GM21423 (cell line): ENCODE measurements around the gene YIPF3.
"Not testable (repeated sequence)": the region's sequence is repeated elsewhere in the genome, so short reads cannot be mapped to it uniquely, and the experiment has no call there.

Experiments used
- ATAC-seq: cut with Tn5 transposase; IDR thresholded peaks from one replicate; pipeline ENCODE4 v1.9.1; 2021; ENCODE audit warnings: mild to moderate bottlenecking, moderate library complexity; ENCODE audit not compliant: unreplicated experiment

Gene YIPF3

DNA sequence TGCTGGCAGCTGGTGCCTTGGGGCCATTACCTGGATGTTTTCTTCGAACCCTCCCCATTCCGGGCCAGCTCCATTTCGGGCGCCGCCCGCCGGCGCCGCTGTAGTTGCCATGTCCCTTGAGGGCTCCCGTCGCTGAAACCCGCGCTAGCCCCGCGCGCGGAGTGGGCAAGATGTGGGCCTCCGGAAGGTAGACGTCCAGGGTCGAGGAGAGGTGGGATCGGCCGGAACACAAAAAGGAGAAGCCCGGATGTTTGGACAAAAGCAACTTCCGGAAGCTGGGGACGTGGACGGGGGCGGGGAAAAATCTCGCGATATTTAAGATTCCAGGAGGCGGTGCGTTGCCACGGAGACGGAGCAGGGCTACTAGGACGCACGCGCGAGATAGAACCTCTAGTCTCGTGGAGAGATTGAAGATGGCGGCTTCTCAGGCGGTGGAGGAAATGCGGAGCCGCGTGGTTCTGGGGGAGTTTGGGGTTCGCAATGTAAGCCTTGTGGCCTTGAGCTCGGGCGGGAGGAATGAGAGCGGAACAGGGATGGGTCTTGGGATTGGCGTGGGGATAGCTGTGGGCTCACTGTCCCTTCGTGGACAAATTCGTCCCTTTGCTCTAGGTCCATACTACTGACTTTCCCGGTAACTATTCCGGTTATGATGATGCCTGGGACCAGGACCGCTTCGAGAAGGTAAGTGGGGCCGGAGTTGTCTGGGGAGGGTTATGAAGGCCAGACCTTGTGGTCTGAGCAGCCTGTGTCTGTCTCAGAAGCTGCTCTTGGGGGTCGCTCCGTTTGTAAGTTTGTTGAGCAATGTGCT lies at the start of gene YIPF3, which contains the start of gene POLR1C:
Gene YIPF3, minus strand, starts transcription at position 230 of the 808 bp plus-strand sequence. Its CDS starts 119 bp downstream, at position 111.
Gene POLR1C, plus strand, starts transcription at position 393 of the 808 bp plus-strand sequence. Its CDS starts 21 bp downstream, at position 414.
- peak; percentile 80 for ATAC-seq

DNA sequence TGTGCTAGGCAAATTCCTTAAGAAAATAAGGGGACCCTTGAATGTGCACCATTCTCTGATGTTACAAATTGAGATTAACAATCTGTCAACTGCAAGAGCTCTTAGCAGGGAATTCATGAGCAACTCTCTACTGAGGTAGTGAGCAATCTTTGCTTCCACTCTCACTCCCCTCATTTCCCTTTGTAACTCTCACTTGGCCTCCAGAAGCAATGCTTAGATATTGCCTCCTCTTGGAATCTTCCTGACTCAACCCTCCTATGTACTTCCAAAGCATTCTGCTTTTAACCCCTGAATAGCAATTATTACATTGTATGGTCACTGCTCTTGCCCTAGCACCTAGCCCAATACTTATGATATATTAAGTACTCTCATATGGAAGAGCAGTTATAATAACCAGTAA lies 42.6 kb upstream of the YIPF3 start:
- ATAC-seq = no peak

- not testable (repeated sequence) for ATAC-seq
These were observed 40.9 kb upstream of the YIPF3 start for GRCh38 chr6:43557620-43558019.

DNA sequence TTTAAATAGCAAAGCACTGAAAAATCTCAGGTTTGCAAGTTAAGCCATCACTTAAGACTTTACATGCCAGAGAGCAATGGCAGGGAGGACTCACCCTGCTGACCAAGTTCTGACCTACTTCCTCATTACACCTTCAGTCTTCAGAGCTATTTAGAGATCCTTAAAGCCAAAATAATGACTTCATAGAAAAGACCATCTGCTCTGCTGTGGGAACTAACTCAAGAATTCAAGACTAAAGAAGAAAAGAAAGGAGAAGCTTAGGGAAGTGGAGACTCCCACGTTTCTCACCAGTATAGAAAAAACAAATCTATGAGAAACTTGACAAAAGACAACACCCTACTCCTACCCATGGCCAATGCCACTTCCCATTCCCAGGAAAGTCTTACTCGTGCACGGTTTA lies 30.5 kb upstream of the YIPF3 start:
- no peak for ATAC-seq

GRCh38 chr6:43544461-43544860 lies 27.7 kb upstream of the YIPF3 start:
- ATAC-seq = no peak

DNA sequence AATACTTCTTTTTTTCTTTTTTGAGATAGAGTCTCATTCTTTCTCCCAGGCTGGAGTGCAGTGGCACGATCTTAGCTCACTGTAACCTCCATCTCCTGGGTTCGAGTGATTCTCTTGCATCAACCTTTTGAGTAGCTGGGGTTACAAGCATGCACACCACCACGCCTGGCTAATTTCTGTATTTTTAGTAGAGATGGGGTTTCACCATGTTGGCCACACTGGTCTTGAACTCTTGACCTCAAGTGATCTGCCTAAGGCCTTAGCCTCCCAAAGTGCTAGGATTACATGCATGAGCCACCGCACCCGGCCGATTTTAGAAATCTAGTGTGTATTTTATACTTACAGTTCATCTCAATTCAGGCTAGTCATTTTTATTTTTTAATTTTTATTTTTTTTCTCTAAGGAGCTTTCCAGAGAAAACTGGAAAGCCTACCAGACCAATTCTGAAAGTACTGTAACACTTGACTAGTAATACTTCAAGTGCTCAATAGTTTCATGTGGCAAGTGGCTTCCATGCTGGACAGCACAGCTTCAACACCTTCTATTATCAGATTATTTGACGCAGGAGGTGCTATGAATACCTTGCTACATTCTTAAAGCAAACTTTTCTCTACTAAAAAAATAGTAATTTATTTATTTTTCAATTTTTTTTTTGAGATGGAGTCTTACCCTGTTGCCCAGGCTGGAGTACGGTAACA lies 25.2 kb upstream of the YIPF3 start:
- ATAC-seq = no peak

DNA sequence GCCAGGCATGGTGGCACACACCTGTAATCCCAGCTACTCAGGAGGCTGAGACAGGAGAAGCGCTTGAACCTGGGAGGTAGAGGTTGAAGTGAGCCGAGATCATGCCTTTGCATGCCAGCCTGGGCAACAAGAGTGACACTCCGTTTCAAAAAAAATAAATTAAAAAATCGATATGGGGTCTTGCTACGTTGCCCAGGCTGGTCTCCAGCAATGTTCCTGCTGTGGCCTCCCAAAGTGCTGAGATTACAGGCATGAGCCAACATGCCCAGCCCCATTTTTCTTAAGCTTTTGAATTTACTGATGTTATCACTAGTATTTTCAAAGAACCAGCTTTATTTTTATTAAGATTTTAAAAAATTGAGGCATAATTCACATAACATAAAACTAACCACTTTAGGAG lies 23.8 kb upstream of the YIPF3 start:
- ATAC-seq = no peak

DNA sequence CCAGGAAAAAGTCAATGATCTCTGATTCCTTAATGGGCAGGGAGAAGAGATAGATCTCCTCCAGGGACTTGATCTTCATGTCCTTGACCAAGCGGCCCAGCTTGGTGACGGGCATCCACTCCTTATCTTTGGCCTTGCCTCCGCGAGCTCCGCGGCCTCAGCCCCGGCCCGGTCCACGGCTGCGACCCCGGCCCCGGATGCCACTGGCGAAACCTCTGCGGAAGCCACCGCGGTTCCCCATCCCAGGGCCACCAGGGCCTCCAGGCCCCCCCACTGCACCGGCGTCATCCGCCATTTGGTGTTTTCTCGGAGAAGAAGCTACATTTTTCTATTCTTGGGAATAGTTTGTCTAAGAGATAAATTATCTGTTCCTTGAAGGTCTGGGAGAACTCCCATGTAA lies 22.7 kb upstream of the YIPF3 start:
- not testable (repeated sequence) for ATAC-seq

DNA sequence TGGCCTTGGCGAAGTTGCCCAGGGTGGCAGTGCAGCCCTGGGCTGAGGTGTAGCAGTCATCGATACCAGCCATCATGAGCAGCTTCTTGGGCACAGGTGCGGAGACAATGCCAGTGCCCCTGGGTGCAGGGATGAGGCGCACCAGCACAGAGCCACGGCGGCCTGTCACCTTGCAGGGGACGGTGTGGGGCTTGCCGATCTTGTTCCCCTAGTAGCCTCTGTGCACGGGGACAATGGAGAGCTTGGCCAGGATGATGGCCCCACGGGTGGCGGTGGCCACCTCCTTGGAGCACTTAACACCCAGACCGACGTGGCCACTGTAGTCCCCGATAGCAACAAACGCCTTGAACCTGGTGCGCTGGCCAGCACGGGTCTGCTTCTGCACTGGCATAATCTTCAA lies 22.3 kb upstream of the YIPF3 start:
- ATAC-seq = not testable (repeated sequence)

GRCh38 chr6:43532201-43532600 lies 15.5 kb upstream of the YIPF3 start:
- no peak for ATAC-seq

DNA sequence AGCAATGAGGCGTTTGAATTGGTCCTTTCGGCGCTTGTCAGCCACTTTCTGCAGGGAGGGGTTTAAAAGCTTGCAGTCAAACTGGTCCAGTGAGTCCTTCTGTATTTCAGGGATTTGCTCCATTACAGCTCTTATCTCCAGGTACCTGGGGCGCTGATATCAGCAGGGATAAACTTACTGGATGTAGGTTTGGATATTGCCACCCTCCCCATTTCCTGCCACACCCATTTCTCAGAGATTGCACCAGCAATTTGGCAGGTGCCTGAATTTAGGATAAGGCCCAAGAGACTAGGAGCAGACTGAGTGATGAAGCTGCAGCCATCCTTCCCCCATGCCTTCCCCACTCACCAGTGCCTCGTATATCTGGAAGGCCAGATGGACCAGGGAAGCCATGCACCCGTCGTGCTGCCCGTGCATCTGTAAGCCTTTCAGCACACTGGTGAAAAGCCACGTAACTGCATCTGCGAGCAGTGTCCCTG lies 7.8 kb upstream of the YIPF3 start:
- no peak for ATAC-seq

DNA sequence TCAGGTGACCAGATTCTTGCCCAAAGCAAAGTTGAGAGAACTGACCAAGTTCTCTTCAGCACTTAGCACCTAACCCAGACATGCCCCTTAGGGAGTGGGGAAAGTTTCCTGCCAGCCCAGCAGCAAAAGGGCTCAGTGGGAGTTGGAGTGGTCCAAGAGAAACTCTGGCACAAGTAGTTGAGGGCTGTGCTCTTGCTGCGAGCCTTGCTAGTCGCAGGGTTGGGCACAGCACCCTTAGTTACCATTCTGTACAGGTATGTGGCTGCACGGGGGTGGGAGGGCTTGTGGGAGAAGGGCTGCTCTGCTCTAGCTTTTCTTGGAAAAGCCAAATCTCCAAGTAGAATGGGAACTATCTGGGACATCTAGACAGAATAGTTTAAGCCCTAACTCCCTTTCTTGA lies 6.6 kb upstream of the YIPF3 start:
- ATAC-seq = no peak

DNA sequence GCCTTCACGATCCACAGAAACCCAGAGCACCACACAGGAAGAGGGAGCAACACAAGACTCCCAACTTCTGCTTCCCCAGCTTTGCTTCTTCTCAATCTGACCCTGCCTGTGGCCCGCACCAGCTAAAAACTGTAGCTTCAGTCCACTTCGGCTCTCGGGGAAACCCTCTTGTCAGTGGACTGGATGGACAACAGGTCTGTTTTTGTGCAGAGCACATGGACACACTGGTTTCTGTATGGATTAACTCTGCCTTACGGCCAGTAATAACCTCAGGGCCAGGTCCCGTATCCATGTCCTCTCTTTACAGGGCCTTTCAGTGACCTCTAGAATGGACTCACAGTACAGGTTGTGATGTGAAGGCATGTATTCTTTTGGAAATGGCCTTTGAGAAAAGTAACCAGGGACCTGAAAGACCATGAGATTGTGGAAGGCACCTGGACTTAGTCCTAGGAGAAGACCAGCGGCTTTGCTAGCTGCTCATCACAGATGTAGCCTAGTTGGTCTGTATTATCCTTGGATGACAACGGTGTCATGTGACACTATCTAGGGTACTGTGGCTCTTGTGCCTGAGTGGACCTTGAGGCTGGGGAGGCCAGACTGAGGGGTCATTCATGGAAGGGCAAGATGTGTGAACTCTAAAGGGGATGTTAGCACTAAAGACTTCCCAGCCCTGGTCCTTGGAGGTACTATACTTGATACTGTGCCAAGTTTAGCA lies 6.0 kb upstream of the YIPF3 start:
- no peak for ATAC-seq

GRCh38 chr6:43521836-43522235 lies 5.1 kb upstream of the YIPF3 start:
- ATAC-seq = no peak

DNA sequence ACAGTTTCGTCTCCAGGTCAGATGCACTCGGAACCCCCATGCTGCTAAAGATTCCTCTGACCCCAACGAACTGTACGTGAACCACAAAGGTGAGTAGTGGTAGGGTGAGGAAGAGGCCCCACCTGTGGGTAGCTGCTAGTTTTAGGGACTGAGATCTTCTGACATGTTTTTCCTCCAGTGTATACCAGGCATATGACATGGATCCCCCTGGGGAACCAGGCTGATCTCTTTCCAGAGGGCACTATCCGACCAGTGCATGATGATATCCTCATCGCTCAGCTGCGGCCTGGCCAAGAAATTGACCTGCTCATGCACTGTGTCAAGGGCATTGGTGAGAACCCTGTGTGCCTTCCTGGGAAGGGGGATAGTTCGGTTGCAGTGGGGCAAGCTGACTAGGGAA lies 3.4 kb upstream of the YIPF3 start:
- ATAC-seq = no peak

DNA sequence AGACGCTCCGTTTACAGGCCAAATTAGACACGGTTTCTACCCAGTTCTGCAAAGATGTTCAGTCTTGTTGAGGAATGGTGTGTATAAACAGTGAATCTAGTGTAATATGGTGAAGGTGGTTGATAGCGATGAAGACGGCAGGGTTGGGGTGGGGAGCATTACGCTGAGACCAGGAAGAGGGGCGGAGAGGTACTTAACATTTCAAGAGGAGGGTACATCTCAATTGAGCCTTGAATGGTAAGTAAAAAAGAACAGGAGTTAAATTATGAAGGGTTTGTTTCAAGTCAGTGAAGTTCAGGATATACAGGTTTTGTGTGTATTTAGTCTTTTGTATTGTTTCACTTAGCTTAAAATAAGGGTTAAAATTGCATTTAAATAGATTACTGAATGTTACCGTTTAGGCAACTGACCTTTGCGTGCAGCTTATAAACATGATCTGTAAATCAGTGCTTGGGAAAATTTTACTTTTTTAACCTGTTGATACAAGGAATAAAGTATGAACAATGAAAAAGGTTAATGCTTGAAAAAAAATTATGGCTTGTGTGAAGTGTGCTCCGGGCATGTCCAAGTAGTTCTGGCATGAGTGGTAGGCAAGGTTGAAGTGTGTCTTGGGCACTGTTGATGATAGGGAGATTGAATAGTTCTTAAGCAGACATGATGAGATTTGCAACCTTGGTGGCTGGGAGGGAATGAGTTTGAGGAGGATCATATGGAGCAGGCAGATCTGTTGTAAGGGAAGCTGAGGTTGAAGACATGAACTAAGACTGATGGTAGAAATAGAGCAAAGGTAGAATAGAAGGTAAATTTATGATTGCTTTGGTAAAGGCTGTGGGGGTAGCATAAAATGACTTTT lies 1.0 kb upstream of the YIPF3 start:
- ATAC-seq = no peak

DNA sequence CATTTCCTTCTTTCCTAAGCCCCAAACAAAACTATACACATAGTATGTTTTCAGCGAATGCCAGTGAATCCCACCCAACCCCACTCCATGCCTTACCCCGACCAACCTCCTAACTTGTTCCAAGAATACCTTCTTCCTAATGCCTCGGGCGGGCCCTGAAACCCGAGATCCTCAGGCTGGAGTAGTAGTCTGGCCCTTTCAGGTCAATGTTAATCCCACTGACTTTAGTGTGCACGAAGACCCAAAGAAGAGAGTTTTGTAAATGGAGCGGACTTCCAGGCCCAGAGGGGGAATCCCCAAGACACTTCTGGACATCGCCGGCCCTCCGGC lies 394 bp downstream of the YIPF3 start:
- ATAC-seq = no peak

DNA sequence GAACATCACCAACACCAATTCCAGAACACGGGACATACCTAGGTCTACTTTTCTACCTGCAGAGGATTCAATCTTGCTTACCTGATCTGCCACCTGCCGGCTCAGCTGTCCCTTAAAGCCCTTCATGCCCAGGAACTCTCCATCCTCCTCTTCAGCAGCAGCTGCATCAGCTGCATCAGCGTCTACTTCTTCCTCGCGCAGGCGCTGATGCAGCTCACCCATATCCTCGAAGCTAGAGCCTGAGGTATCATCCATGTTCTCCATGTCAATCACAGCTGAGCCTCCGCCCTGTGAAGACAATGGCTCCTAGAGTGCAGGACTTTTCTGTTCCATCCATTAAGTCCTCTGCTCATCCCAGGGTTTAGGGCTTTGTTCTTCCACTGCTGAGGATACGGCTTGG lies 918 bp downstream of the YIPF3 start:
- no peak for ATAC-seq

DNA sequence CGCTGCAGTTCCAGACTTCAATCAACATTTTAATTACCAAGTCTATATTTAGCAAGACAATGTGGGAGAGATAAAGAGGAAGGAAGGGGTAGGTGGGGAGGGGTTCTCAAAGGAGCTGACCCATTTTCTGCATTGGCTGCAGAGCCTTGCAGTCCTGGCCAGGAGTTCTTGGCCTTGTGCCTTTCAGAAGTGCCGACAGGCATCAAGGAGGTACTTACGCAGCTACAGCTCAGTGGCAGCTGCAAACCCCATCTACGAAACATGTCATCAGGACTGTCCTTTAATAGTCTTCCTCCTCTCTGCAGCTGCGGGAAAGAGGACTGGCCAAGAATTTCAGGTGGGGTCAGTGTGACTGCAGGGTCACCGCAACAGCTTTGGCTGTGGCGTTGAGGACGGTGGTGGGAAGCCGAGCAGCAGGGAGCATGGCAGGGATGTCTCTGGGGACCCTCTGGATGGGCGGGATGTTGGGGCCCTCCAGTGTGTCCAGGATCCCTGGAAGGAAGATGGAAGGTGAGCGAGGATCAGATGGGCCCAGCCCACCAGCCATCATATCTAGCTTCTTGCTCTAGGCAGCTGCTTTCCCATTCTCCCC lies 4.8 kb downstream of the YIPF3 start:
- no peak for ATAC-seq

- no peak for ATAC-seq
These were observed 5.9 kb downstream of the YIPF3 start for GRCh38 chr6:43510827-43511163.
